ENCODE results near the gene DYNLL1.

- TF ChIP-seq, protein P1, sequence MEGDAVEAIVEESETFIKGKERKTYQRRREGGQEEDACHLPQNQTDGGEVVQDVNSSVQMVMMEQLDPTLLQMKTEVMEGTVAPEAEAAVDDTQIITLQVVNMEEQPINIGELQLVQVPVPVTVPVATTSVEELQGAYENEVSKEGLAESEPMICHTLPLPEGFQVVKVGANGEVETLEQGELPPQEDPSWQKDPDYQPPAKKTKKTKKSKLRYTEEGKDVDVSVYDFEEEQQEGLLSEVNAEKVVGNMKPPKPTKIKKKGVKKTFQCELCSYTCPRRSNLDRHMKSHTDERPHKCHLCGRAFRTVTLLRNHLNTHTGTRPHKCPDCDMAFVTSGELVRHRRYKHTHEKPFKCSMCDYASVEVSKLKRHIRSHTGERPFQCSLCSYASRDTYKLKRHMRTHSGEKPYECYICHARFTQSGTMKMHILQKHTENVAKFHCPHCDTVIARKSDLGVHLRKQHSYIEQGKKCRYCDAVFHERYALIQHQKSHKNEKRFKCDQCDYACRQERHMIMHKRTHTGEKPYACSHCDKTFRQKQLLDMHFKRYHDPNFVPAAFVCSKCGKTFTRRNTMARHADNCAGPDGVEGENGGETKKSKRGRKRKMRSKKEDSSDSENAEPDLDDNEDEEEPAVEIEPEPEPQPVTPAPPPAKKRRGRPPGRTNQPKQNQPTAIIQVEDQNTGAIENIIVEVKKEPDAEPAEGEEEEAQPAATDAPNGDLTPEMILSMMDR (conservative IDR thresholded peaks at IDR 0.05): no peak
- TF ChIP-seq EZH2 (IDR thresholded peaks at IDR 0.05; ENCODE audit: low read depth): no peak
Observed at GRCh38 chr12:120480211-120480610, 15.7 kb upstream of the DYNLL1 start.

Measured in PC-9 (cell line).